Fibroblast of lung (primary cell): Measurements from ENCODE around the gene TMEM127. TPM values are rescaled to one million over a fixed set of nuclear protein-coding genes. Genes with fewer than 3 reads are reported as not detected.

ENCODE experiments used
- DNase-seq, 2 donors: peaks; one replicate each; pipeline versions ENCODE4 v3.0.0 to v3.0.0-alpha.2; 2010; ENCODE audit warnings: low read depth in 2 of 2
- H2AFZ ChIP-seq: 2 replicates; pipeline ENCODE4 v1.5.1; 2012; ENCODE audit warnings: low read length, control low read depth, inconsistent platforms
- H3K27ac ChIP-seq: 2 replicates; pipeline ENCODE4 v1.5.1; 2011; ENCODE audit warnings: low read length, control low read depth; ENCODE audit not compliant: insufficient read depth
- H3K27me3 ChIP-seq: 2 replicates; pipeline ENCODE4 v1.5.1; 2011; ENCODE audit warnings: mild to moderate bottlenecking, low read length; ENCODE audit not compliant: control insufficient read depth, insufficient read depth
- H3K36me3 ChIP-seq: 2 replicates; pipeline ENCODE4 v1.5.1; 2011; ENCODE audit warnings: low read length; ENCODE audit not compliant: control insufficient read depth, insufficient read depth
- H3K4me1 ChIP-seq: 2 replicates; pipeline ENCODE4 v1.5.1; 2011; ENCODE audit warnings: low read length; ENCODE audit not compliant: control insufficient read depth, insufficient read depth; ENCODE audit errors: extremely low read depth
- H3K4me2 ChIP-seq: 2 replicates; pipeline ENCODE4 v1.5.1; 2011; ENCODE audit warnings: low read length, control low read depth; ENCODE audit not compliant: insufficient read depth; ENCODE audit errors: extremely low read depth
- H3K4me3 ChIP-seq, 4 experiments: fragments of 200-600 bp in 1 of 4; sonication (generic) in 1 of 4; replicated peaks in 1 of 4; 2 replicates each; pipeline ENCODE4 v1.5.1; 2011 to 2016; ENCODE audit warnings: low read length in 4 of 4, low read depth in 3 of 4, mild to moderate bottlenecking in 3 of 4, control low read depth in 2 of 4, inconsistent platforms in 1 of 4, mixed read lengths in 1 of 4; ENCODE audit not compliant: insufficient read depth in 1 of 4; ENCODE audit errors: control extremely low read depth in 1 of 4
- H3K79me2 ChIP-seq: 2 replicates; pipeline ENCODE4 v1.5.1; 2012; ENCODE audit warnings: mild to moderate bottlenecking, low read length, inconsistent platforms; ENCODE audit not compliant: control insufficient read depth, insufficient read depth
- H3K9ac ChIP-seq: 2 replicates; pipeline ENCODE4 v1.5.1; 2011; ENCODE audit warnings: mild to moderate bottlenecking, low read length, control low read depth; ENCODE audit not compliant: insufficient read depth
- H3K9me3 ChIP-seq: 2 replicates; pipeline ENCODE4 v1.5.1; 2012; ENCODE audit warnings: low read depth, low read length; ENCODE audit not compliant: control insufficient read depth, insufficient read depth
- H4K20me1 ChIP-seq: 2 replicates; pipeline ENCODE4 v1.5.1; 2011; ENCODE audit warnings: low read length; ENCODE audit not compliant: control insufficient read depth, insufficient read depth; ENCODE audit errors: extremely low read depth
- CTCF ChIP-seq, 2 donors: IDR thresholded peaks in 1 of 2; conservative IDR thresholded peaks in 1 of 2; 1 replicate in 1 of 2; 2 replicates in 1 of 2; pipeline ENCODE4 v1.5.1; 2011 to 2012; ENCODE audit warnings: low read length in 2 of 2, control low read depth in 1 of 2, inconsistent platforms in 1 of 2, low read depth in 1 of 2, mild to moderate bottlenecking in 1 of 2
- EZH2 ChIP-seq: IDR thresholded peaks from 2 replicates; pipeline ENCODE4 v1.5.1; 2012; ENCODE audit warnings: low read length, control low read depth, mild to moderate bottlenecking; ENCODE audit errors: missing control alignments
- polyA plus RNA-seq, 2 donors: library from polyadenylated mRNA; depleted of rRNA in 1 of 2; stranded (reverse) in 1 of 2; unstranded in 1 of 2; fragments of >200 nt; gene quantifications; 2 replicates each; pipeline ENCODE4 v1.2.1, GENCODE V29; 2011 to 2012; ENCODE audit warnings: missing spikeins in 1 of 2
- total RNA-seq: library from RNA; depleted of rRNA; stranded (reverse); fragments of >200 nt; gene quantifications from 2 replicates; pipeline ENCODE4 v1.2.1, GENCODE V29; 2014

TMEM127 gene
- total and polyA plus RNA-seq, 2 donors (not counting 1 experiment from before 2014, with no cell fraction given) = 20.8 to 48.0 TPM

GRCh38 chr2:96249654-96250053 lies 16.1 kb downstream of the TMEM127 start:
- DNase-seq = peak; percentile 23 to 34
- no peaks in the 10 kb centered on the region for H3K27me3 ChIP-seq
- H3K27ac ChIP-seq = peak overlapping the region; percentile 19
- H3K4me2 ChIP-seq = no peak overlapping the region
- H2AFZ ChIP-seq = no peak overlapping the region
- H3K9me3 ChIP-seq = no peaks in the 10 kb centered on the region
- no peak overlapping the region for H3K4me3 ChIP-seq
- H3K9ac ChIP-seq = no peak overlapping the region
- H4K20me1 ChIP-seq = no peaks in the 10 kb centered on the region
- no peaks in the 10 kb centered on the region for H3K79me2 ChIP-seq
- TF ChIP-seq CTCF (conservative IDR thresholded peaks at IDR 0.05 in 1 of 2, IDR thresholded peaks at IDR 0.05 in 1 of 2; ENCODE audit: low read depth in 1 of 2, low read length in 2 of 2) = no peak
- no peak for TF ChIP-seq EZH2
- H3K36me3 ChIP-seq = peaks cover 11% of the 10 kb centered on the region
- H3K4me1 ChIP-seq = peaks cover 18% of the 10 kb centered on the region

- Histone ChIP-seq H3K4me2 (no peak overlapping the region), H3K9me3 (no peaks in the 10 kb centered on the region), H3K9ac (no peak overlapping the region), H4K20me1 (no peaks in the 10 kb centered on the region), H3K36me3 (peaks cover 6% of the 10 kb centered on the region), H2AFZ (no peak overlapping the region), H3K79me2 (no peaks in the 10 kb centered on the region), H3K27ac (no peak overlapping the region), H3K27me3 (no peaks in the 10 kb centered on the region), H3K4me1 (peaks cover 18% of the 10 kb centered on the region), H3K4me3 (no peak overlapping the region)
- DNase-seq = no peak
- no peak for TF ChIP-seq CTCF (conservative IDR thresholded peaks at IDR 0.05 in 1 of 2, IDR thresholded peaks at IDR 0.05 in 1 of 2; ENCODE audit: low read depth in 1 of 2, low read length in 2 of 2)
- no peak for TF ChIP-seq EZH2
Measured at GRCh38 chr2:96248624-96249023, 17.2 kb downstream of the TMEM127 start.

- no peak overlapping the region for H2AFZ ChIP-seq
- no peak overlapping the region for H3K4me2 ChIP-seq
- H3K27me3 ChIP-seq = no peaks in the 10 kb centered on the region
- TF ChIP-seq EZH2 (no peak), CTCF (conservative IDR thresholded peaks at IDR 0.05 in 1 of 2, IDR thresholded peaks at IDR 0.05 in 1 of 2; ENCODE audit: low read depth in 1 of 2, low read length in 2 of 2) (no peak)
- H4K20me1 ChIP-seq = no peaks in the 10 kb centered on the region
- no peak for DNase-seq
- H3K27ac ChIP-seq = no peak overlapping the region
- no peak overlapping the region for H3K4me3 ChIP-seq
- no peak overlapping the region for H3K9ac ChIP-seq
- H3K9me3 ChIP-seq = no peaks in the 10 kb centered on the region
- H3K36me3 ChIP-seq = peaks cover 2% of the 10 kb centered on the region
- no peaks in the 10 kb centered on the region for H3K79me2 ChIP-seq
- peaks cover 18% of the 10 kb centered on the region for H3K4me1 ChIP-seq
Measured at GRCh38 chr2:96247896-96248295, 17.9 kb downstream of the TMEM127 start.
